Kidney tubule cell (primary cell): ENCODE measurements around the gene GRIPAP1.
"Not testable (repeated sequence)": the region's sequence is repeated elsewhere in the genome, so short reads cannot be mapped to it uniquely, and the experiment has no call there.

Experiments used
- DNase-seq: peaks from one replicate; pipeline ENCODE4 v3.0.0-alpha.2; 2018; ENCODE audit warnings: low spot score

Gene GRIPAP1

DNA sequence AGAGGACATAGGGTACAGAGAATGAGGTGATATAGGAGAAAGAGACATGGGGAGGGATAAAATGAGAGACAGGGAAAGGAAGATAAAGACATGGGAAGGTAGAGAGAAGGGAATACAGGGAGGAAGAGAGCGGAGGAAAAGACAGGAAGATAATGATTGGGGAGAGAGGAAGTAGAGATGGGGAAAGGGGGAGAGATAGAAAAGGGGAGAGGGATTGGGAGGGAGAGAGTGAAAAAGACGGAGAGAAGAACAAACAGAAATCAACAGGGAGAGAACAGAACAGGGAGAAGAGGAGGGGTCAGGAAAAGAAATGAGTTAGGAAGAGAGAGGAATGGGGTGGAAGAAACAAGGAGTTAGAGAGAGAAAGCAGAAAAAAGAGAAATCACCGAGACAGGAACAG lies 4.6 kb downstream of the GRIPAP1 start:
- no peak for DNase-seq

DNA sequence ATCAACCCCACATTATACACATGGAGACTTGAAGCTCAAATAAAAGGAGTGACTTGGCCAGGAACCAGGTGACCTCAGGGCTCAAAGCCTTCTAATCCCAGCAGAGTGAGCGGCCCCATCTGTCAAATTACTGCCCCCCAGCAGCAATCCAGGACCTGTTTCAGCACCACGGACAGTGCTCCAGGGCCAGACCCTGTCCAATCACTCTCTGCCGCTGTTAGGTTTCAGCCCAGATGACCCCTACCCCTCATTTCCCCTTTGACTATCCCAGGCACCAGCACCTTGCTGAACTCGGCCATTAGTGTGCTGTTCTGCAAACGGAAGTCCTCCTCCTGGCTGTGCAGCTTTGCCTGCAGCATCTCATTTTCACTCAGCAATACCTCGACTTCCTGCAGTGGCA lies 5.1 kb downstream of the GRIPAP1 start:
- no peak for DNase-seq

- DNase-seq: no peak
Observed at GRCh38 chrX:48992341-48992740, 9.7 kb downstream of the GRIPAP1 start.

GRCh38 chrX:48989483-48989882 lies 12.6 kb downstream of the GRIPAP1 start:
- no peak for DNase-seq

DNA sequence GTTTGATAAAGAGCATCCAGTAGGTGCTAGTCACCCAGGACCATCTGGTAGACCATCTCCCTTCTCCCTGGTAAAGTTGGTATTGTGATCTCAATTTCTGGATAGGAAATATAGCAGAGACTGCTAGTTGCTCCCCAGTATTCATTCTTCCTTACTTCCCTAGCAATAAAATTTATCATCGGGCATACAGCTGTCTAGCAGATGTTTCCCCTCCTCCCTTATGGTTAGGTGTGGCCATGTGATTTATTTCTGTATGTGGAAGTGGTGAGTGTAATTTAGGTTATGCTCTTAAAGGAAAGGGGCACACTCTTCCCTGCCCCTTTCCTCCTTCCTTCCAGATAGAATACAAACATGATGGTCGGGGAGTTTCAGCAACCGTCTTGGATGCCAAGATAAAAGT lies 18.2 kb downstream of the GRIPAP1 start:
- DNase-seq: no peak

DNA sequence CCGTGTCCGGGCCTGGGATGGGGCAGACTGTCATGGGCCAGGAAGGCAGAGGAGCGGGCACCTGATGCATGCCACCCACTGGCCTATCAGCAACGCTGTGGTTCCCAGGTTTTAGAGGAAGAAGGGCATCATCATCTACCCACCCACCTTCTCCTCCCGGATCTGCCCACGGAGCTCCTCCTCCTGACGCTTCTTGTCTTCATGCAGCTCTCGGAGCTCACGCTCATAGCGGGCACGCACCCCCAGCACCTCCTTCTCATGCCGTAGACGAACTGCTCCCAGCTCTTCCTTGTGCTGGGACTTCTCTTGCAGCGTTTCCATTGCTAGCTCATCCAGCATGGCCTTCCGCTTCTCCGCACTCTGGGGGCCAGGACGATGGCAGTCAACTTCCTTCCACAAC lies 19.0 kb downstream of the GRIPAP1 start:
- DNase-seq: no peak

DNA sequence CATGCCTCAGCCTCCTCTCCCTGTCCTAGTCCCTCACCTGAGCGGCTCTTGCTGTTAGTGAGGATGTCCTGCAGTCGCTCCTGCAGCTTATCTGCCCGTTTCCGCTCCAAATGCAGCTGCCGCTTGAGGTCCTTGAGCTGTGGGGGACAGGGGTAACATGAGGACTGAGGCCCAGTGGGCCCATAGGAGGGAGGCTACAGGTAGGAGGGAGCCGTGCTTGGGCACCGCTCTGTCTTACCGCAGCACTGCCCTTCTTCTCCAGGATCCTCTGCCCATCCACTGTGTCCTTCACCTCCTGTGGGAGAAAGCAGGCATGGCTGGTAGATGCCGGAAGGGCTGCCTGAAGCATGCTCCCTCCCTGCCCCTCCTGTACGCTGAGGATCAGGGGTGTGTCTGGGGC lies 20.9 kb downstream of the GRIPAP1 start:
- DNase-seq: no peak

- DNase-seq: not testable (repeated sequence)
Observed at GRCh38 chrX:48980341-48980740, 21.7 kb downstream of the GRIPAP1 start.

- DNase-seq: no peak
Observed at GRCh38 chrX:48978226-48978625, 23.8 kb downstream of the GRIPAP1 start.

GRCh38 chrX:48976086-48976485 lies 26.0 kb downstream of the GRIPAP1 start:
- DNase-seq: no peak

- no peak for DNase-seq
Observed at GRCh38 chrX:48975541-48975940, 26.5 kb downstream of the GRIPAP1 start.

GRCh38 chrX:48975041-48975440 lies 27.0 kb downstream of the GRIPAP1 start:
- DNase-seq: no peak

DNA sequence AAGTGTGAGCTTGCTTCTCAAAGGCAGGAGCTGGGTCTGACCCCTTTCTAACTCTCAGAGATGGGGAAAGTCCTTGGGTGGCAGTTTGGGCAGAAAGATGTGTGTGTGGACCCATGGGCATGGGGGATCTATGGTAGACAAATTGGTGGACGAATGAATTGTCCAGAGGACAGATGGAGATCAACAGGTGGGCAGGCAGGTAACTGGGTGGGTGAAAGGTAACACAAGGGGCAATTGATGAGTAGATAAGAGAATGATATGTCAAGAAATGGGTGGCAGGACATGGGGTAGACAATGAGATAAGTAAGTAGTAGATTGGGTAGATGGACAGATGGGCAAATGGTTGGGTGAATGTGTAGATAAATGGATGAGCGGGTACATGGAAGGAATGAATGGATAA lies 27.5 kb downstream of the GRIPAP1 start:
- DNase-seq: no peak

- no peak for DNase-seq
Observed at GRCh38 chrX:48974033-48974432, 28.0 kb downstream of the GRIPAP1 start.

GRCh38 chrX:48972220-48973164 lies 29.6 kb downstream of the GRIPAP1 start:
- DNase-seq: peak; percentile 51

DNA sequence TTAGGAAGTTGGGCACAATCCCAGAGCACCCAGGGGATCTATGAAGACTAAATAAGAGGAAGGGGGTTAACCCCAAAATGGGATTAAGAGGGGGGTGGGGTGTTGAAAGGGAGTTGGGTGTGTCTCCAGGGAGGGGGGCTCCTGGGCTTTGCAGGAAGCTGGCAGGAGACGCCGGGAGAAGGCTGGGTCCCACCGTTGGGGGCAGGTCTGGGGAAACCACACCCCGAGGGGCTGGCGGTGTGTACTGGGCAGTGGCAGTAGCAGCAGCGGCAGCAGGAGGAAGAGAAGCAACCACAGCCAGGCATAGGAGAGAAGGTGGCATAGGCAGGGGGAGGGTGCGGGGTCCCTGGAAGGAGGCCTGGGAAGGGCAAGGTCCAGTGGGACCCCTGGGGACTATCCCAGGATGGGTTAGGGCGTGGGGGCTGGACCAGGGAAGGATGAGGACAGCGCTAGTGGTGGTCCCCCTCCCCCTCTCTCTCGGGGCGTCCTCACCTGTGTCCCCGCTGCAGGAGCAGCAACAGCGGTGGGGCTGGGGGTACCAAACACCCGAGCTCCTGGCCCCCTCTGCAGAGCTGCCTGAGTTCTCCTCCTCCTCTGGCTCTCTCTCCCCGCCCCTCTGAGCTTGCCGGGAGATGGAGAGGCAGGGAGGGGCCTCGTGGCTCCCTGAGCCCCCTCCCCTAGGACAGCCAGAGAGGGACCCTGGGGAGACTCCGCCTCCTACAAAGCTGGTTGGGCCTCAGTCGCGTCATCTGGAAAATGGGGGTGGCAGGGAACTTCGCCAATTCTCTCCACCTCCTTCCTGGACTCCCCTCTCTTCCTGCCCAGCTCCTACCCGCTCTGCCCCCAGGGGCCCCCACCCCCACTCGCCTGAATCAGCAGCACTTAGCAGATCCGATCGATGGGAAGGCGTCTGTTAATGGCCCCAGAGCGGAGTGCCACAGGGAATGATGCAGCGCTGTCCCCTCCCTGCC lies 30.5 kb downstream of the GRIPAP1 start, which contains the start of gene KCND1:
Gene KCND1 (minus strand): TSS at position 596 of the 971 bp plus-strand sequence. CDS start 1,573 bp downstream, outside the sequence.
- peak; percentile 51 for DNase-seq

DNA sequence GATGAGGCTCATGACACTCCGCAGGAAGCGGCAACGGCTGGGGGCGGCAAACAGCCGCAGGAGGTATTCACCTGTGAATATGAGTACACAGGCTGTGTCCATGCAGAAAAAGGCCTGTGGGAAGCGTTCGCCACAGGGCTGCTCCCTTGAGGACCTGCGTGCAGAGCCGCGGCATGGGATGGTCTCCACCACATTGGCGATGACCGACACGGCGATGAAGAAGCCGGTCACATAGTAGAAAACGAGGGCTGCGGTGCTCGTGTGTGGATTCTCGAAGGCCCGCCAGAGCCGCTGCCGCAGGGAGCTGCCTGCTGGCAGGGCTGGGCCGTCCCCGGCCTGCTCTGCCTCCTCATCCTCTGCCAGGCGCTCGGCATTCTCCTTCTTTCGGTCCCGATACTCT lies 32.6 kb downstream of the GRIPAP1 start:
- no peak for DNase-seq

GRCh38 chrX:48968377-48968776 lies 33.7 kb downstream of the GRIPAP1 start:
- DNase-seq: no peak

DNA sequence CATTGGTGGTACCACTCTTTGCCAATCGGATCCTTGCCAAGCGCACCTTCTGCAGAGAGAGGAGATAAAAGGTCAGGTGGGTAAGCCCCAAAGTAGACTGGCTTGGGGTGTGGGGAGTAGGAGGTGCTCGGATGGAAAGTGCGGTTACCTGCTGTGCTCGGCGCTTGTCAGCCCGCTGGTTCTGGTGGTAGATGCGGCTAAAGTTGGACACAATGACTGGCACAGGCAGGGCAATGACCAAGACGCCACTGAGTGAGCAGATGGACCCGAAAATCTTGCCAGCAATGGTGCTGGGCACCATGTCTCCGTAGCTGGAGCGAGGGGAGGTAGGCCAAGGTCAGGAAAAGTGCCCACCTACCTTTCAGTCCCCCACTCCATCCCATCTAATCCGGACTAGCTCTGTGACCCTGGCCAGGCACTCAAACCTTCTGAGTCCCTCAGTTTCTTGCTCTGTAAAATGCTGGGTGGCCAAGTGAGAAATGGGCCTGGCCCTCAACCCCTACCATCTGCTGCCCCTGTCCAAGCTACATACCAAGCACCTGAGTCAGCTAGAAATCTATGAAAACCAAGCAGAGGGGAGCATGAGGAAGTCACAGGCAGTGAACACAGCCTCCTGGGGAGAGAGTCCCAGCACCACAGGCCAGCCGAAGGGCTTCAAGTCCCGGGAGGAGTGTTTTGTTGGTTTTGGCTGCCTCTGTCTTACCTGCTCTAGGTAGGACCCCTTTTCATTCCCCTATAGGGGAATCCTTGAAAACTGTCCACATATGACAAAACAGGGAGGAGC lies 35.1 kb downstream of the GRIPAP1 start:
- DNase-seq: peak; percentile 74

- DNase-seq: no peak
Observed at GRCh38 chrX:48965959-48966358, 36.1 kb downstream of the GRIPAP1 start.

- no peak for DNase-seq
Observed at GRCh38 chrX:48961585-48962091, 40.4 kb downstream of the GRIPAP1 start.

DNA sequence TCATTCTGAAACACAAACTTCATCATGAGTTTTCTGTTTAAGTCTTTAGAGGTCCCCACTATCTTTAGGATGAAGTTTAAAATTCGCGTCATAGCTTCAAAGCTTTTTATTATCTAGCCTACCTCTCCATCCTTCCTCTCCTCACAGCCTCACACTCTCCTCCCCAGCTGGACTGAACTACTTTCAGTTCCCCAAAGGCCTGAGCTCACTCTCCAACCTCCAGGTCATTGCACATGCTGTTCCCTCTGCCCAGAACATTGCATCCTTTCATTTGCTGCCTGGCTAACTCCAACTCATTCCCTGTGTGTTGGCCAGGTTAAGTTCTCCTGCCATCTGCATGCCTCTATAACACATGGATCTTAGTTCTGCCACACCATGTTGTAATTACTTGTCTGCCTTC lies 41.8 kb downstream of the GRIPAP1 start:
- DNase-seq: no peak
